Heart right ventricle (tissue), 16 donors: ENCODE measurements around the gene OR10J1. TPM values are rescaled to one million over a fixed set of nuclear protein-coding genes. Genes with fewer than 3 reads are reported as not detected.

Experiments
- ATAC-seq, 8 donors: fragments of 200-7000 bp; cut with Tn5 transposase; one replicate each; pipeline ENCODE4 v1.9.1; 2020; ENCODE audit warnings: mild to moderate bottlenecking in 8 of 8, moderate library complexity in 8 of 8, moderate number of reproducible peaks in 1 of 8
- DNase-seq, 2 donors: peaks; one replicate each; pipeline ENCODE4 v3.0.0-alpha.2; 2020
- H3K27ac ChIP-seq, 10 donors: fragments of 200-600 bp; sonication (generic) in 2 of 10; one replicate each; pipeline versions ENCODE4 v1.5.0 to v1.8.0; 2020 to 2022; ENCODE audit warnings: mild to moderate bottlenecking in 3 of 10
- H3K27me3 ChIP-seq, 7 donors: fragments of 200-600 bp; one replicate each; pipeline ENCODE4 v1.8.0; 2021 to 2022; ENCODE audit warnings: mild to moderate bottlenecking in 2 of 7
- H3K36me3 ChIP-seq, 9 donors: fragments of 200-600 bp; sonication (generic) in 1 of 9; one replicate each; pipeline versions ENCODE4 v1.5.0 to v1.8.0; 2020 to 2022; ENCODE audit warnings: mild to moderate bottlenecking in 2 of 9
- H3K4me1 ChIP-seq, 9 donors: fragments of 200-600 bp; sonication (generic) in 1 of 9; one replicate each; pipeline versions ENCODE4 v1.5.0 to v1.8.0; 2020 to 2022; ENCODE audit warnings: mild to moderate bottlenecking in 4 of 9
- H3K4me3 ChIP-seq, 10 donors: fragments of 200-600 bp; sonication (generic) in 2 of 10; one replicate each; pipeline versions ENCODE4 v1.5.0 to v1.8.0; 2020 to 2022; ENCODE audit warnings: mild to moderate bottlenecking in 7 of 10, moderate library complexity in 2 of 10
- H3K9me3 ChIP-seq, 11 donors: fragments of 200-600 bp in 10 of 11; sonication (generic) in 2 of 11; one replicate each; pipeline versions ENCODE4 v1.5.0 to v1.8.0; 2013 to 2022; ENCODE audit warnings: mild to moderate bottlenecking in 2 of 11, control low read depth in 1 of 11, moderate library complexity in 1 of 11
- whole genome bisulfite sequencing, 2 donors: extraction: QIAGEN DNeasy Blood & Tissue Kit; methylation state at CpG; one replicate each; pipeline ENCODE4 v1.1.7; 2013; ENCODE audit warnings: inconsistent platforms in 1 of 2; 5-methylcytosine and 5-hydroxymethylcytosine counted together
- intact Hi-C, 10 donors: fragments of 100-400 bp; cut with DNase I; formaldehyde crosslinking; loops; one replicate each; pipeline versions ENCODE4 v1.11.1 to v1.14.2; 2022
- polyA plus RNA-seq, 2 donors: library from polyadenylated mRNA; stranded (reverse); fragments of 200-250 nt; gene quantifications; one replicate each; pipeline ENCODE4 v1.2.3, GENCODE V29; 2013
- total RNA-seq, 10 donors: library from RNA; stranded (reverse); fragmentation: NEBNext Ultra II Directional in 3 of 10; extraction: Animal tissue kit (Norgen Biotek cat#: 25700) in 3 of 10; gene quantifications; one replicate each; pipeline versions ENCODE4 v1.2.1 to v1.2.4, GENCODE V29; 2021 to 2023
- TF ChIP-seq, protein P1 (sequence below), 9 donors: fragments of 200-600 bp; sonication (generic) in 2 of 9; IDR thresholded peaks; one replicate each; pipeline versions ENCODE4 v1.5.0 to v1.8.0; 2021 to 2022; ENCODE audit warnings: antibody characterized with exemption in 9 of 9, mild to moderate bottlenecking in 5 of 9, moderate library complexity in 1 of 9
- donor health status: Arrhythmogenic right ventricular cardiomyopathy.
- donor health status: ischemic (EF 13 %, LVEDD 7.1; RV severe dilation, severe dysfunction).
- donor health status: healthy with polysubstance abuse.
- donor health status: DM: no; HTN: yes; CAD: no.
- donor health status: DM: no; HTN: no; CAD: no.
- donor health status: ischemic (EF 25% LVEDD 6.9; RV normal size, moderate dysfunction).
- donor health status: ischemic (EF 25% LVEDD 5.7; RV mildly dilated, moderate dysfunction).
- donor health status: healthy.
- donor health status: DM: yes; HTN: yes; CAD: no.
- donor health status: Ischemic cardiomyopathy.
- donor health status: ischemic (EF 35%, LVEDD 5.7; RV mildly dilated, moderate dysfunction).
- donor health status: nonischemic (EF 11% LVEDD 7.7; RV severe dilation, severe dysfunction).
- donor health status: DM: yes; HTN: yes; CAD: no.
- donor health status: PGD.
- donor health status: ischemic (EF 29% LVEDD 5.4; RV normal size, mild dysfunction).
- donor health status: nonischemic (EF 23%, LVEDD 6.1; RV moderate dilation, normal function).

OR10J1 gene
- total and polyA plus RNA-seq, 12 donors: not detected

DNA sequence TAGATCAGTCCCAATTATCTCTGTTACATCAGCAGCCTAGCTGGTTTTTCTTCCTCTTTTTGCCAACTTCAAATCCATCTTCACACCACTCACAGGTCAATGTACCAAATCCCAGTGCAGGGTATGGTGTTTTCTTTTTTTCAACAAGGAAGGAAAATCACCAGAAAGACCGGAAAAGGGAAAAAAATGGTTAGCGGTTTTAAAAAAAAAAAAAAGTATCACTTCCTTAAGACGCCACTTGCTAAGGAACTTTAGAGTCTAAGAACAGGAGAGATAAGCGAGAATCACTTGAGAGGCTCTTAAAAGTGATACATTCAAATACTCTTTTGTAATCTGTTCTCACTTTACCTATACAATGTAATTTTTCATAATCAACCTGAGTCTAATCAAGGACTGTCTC, 3.1 kb upstream of the OR10J1 start:
- Histone ChIP-seq H3K36me3 (no peaks in the 10 kb centered on the region), H3K4me1 (peaks cover 0 to 11% (median 0%) of the 10 kb centered on the region in 9 donors), H3K27ac (no peak overlapping the region), H3K4me3 (no peak overlapping the region), H3K27me3 (no peaks in the 10 kb centered on the region), H3K9me3 (no peaks in the 10 kb centered on the region)
- TF ChIP-seq, protein P1, sequence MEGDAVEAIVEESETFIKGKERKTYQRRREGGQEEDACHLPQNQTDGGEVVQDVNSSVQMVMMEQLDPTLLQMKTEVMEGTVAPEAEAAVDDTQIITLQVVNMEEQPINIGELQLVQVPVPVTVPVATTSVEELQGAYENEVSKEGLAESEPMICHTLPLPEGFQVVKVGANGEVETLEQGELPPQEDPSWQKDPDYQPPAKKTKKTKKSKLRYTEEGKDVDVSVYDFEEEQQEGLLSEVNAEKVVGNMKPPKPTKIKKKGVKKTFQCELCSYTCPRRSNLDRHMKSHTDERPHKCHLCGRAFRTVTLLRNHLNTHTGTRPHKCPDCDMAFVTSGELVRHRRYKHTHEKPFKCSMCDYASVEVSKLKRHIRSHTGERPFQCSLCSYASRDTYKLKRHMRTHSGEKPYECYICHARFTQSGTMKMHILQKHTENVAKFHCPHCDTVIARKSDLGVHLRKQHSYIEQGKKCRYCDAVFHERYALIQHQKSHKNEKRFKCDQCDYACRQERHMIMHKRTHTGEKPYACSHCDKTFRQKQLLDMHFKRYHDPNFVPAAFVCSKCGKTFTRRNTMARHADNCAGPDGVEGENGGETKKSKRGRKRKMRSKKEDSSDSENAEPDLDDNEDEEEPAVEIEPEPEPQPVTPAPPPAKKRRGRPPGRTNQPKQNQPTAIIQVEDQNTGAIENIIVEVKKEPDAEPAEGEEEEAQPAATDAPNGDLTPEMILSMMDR (IDR thresholded peaks at IDR 0.05): no peak
- 67 to 74% methylated on average over 4 of the region's 4 CpGs for WGBS, 2 donors
- peak in 4 of 8 donors; percentile 19 to 52 (median 22) for ATAC-seq
- DNase-seq: no peak
- intact Hi-C loops: no loop called here

DNA sequence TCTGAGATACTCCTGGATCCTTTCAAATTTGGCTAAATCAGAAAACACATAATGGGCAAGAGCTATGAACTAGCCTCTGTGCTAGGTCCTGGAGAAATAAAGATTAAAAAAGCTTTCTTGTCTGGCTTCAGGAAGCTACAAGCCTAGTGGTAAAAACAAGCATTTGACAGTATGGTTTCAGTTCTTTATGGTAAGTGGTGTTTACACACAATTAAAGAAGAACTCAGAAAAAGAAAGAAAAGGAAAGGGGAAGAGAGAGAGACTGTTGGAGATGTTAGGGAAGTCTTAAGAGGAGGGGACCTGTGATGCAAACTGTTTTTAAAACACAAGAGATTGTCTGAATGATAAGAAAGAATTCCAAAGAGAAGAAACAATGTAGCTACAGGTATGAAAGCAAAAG, 1.8 kb downstream of the OR10J1 start:
- Histone ChIP-seq H3K36me3 (no peaks in the 10 kb centered on the region), H3K27ac (peak overlapping the region in 1 of 10 donors; percentile 62), H3K9me3 (no peaks in the 10 kb centered on the region), H3K27me3 (no peaks in the 10 kb centered on the region), H3K4me3 (no peak overlapping the region), H3K4me1 (peaks cover 0 to 15% (median 0%) of the 10 kb centered on the region in 9 donors)
- DNase-seq (no peak), ATAC-seq (peak in 1 of 8 donors; percentile 58)
- TF ChIP-seq, protein P1 (IDR thresholded peaks at IDR 0.05): no peak
- intact Hi-C loops: no loop called here

DNA sequence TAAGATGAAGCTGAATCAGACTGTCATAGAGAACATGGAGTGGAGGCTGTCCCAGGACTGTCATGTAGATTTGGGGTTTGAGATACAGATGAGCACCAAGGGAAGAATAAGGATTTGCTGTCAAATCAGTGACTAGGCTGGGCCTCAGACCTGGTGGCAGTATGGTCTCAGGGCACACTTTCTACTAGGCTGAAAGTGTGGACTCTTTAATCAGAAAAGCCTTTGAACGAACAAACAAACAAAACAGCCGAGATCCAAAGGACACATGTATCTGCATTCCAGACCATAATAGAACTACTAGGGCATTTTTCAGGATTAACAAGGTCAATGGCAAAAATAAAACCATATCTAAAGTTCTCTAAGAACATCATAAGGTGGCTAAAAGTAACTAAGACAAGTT, 2.9 kb downstream of the OR10J1 start:
- DNase-seq: no peak
- H3K4me1 ChIP-seq: peaks cover 0 to 10% (median 0%) of the 10 kb centered on the region in 9 donors
- H3K36me3 ChIP-seq: no peaks in the 10 kb centered on the region
- H3K9me3 ChIP-seq: peaks cover 0 to 3% (median 0%) of the 10 kb centered on the region in 11 donors
- ATAC-seq: no peak
- 39 to 45% methylated on average over 2 of the region's 2 CpGs for WGBS, 2 donors
- TF ChIP-seq, protein P1 (IDR thresholded peaks at IDR 0.05): no peak
- H3K27me3 ChIP-seq: no peaks in the 10 kb centered on the region
- no peak overlapping the region for H3K4me3 ChIP-seq
- H3K27ac ChIP-seq: no peak overlapping the region
- intact Hi-C loops: no loop called here

DNA sequence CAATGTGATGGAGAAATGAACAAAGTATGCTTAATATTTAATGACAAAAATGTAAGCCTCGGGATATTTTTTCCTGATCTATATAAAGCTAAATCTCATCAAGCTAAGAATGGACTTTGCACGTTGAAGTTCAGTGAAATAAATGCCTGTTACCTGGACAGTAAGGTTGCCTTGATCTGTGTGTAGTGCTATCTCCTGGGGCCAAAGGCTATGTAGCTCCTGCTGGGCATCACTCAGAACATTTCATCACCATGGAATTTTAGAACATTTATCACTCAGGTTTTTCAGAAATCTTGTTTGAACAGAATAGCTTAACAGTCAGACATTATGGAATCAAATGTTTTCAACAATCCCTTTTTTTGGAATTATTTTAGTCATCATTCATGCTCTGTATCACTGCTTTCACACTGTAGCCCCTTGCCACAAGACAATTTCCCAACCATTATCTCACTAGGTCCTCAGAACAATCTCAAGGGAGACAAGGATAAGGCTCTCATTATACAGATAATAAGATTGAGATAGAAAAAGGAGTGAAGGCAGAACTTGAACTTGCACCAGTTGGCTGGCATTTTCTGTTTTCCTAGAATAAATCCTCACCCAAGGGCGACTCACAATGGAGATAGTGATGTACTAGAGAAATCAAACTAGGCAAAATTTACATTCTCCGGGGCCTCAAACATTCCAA, 3.7 kb downstream of the OR10J1 start:
- TF ChIP-seq, protein P1 (IDR thresholded peaks at IDR 0.05): no peak
- ATAC-seq (no peak), DNase-seq (no peak)
- H3K9me3 ChIP-seq: peaks cover 0 to 11% (median 0%) of the 10 kb centered on the region in 11 donors
- 62 to 69% methylated on average over 4 of the region's 4 CpGs for WGBS, 2 donors
- intact Hi-C loops: no loop called here
- peaks cover 0 to 10% (median 0%) of the 10 kb centered on the region in 9 donors for H3K4me1 ChIP-seq
- H3K27me3 ChIP-seq: no peaks in the 10 kb centered on the region
- H3K4me3 ChIP-seq: no peak overlapping the region
- H3K27ac ChIP-seq: no peak overlapping the region
- no peaks in the 10 kb centered on the region for H3K36me3 ChIP-seq
